CD1c-positive myeloid dendritic cell (primary cell): ENCODE measurements around the gene CD93.

Experiments
- DNase-seq: peaks from one replicate; pipeline ENCODE4 v3.0.0-alpha.2; 2016; ENCODE audit errors: extremely low spot score

CD93 gene

DNA sequence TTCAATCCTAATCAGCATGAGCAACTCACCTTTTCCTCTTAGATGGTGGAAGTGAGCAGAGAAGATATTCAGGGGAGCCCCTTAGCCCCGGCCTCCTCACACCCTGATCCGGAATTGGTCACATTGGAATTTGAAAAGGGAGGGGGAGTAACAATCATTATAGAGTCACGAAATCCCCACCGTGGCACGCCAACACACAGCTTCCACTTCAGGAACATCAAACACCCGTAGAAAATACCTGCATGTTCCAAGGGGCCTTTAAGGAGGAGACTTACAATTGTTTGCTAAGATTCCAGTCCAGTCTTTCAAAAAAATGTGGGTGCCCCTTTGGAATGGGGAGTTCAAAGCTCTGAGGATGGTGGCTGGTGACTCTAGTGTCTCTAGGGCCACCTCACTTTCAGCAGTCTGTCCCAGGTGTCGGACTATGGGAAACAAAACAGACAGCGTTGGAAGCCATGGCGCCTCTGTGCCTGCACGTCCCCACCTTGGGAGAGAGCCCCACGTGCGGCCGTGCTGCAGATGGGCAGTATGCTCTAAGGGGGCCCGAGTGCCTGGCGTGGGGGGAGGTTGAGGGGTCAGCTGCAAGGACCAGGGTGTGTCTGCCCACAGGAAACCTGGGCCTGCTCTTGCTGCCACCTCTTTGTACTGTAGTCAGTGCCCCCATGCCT lies 2.4 kb downstream of the CD93 start:
- DNase-seq, result no peak

DNA sequence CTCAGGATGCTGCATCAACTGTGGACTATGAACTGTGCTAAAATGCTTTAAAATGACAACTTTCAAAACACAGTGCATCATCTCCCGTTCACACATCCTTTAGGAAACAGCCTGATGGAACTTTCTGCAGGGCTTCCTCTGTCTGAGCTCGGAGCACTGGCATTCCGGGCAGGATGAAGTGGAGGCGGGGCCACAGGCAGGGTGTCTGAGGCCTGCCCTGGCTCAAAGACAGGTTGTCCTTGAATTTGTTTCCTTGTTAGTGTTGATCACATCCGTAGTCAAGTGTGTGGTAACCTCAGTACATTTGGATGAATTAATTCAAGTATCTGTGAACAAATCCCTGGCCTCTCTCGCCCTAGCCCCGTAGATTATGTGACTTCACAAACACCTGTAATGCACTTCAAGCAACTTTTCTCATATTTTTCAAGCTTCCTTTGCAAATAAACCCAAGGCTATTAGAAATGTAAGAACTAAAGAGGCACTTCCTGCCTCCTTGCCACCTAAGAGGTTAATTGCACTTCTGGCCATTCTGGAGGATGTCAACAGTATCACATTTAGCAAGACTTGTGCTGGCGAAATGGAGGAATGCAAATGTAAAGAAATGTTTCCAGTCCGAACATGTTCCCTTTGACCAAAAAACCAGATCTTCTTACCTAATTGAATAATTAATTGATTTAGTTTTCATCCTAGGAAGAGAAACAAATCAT lies 3.1 kb downstream of the CD93 start:
- DNase-seq, result no peak

DNA sequence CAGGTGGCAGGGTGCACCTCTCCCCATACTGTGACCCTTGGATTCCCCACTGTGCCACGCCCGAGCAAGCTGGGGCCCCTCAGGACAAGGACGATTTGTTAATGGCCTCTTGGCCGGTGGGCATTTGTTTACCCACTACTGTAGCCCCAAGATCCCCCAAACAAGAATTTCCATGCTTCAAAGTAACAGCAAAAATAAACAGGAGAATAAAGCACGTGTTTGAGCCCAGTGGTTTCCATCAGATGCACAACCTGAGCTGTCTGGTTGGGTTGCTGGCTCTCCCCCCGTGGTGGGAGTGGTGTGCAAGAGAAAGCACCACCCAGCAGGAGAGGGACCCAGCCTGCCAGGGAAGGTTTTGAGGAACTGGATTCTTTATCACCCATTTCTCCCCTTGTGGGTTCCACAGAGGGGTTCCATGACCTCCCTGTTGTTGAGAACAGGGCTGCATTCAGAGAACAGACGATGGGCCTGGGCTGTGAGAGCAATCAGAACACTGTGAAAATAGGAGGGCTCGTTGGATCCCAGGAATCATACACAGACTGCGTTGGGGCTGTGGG lies 4.8 kb downstream of the CD93 start:
- no peak for DNase-seq

DNA sequence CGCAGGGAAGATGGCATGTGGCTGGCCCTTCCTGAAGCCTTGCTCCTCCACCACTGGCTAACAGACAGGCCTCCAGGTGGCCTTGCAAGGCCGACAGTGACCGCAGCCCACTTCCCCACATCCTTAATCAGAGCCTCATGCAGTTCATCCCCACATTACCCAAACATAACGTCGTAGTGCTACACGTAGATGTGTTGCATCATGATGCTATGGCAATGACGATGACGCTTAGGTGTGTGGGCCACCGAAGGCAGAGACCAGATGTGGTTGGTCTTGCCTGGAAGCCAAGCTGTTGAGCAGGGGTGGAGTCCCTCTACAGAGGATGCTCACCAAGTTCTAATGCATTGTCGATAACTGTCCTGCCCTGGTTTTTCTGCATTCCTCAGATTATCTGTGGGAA lies 5.6 kb downstream of the CD93 start:
- DNase-seq, result no peak

DNA sequence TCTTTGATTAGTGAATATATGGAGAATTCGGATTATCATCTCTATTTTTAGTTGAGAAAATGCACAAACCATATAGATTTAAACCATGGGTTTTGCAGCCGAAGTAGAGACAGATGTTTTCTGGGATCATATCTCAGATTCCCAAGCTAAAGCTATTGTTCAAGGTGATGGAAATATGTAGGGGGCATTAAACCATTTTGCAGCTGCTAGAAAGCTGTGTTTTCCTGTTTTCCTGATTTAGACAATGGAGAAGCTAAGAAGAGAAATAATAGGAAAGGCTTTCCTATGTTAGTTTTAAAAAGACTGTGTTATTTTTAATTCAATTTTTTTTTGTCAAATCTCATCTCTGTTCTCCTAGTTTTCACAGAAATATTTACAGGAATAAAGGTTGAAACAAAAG lies 6.2 kb downstream of the CD93 start:
- no peak for DNase-seq

DNA sequence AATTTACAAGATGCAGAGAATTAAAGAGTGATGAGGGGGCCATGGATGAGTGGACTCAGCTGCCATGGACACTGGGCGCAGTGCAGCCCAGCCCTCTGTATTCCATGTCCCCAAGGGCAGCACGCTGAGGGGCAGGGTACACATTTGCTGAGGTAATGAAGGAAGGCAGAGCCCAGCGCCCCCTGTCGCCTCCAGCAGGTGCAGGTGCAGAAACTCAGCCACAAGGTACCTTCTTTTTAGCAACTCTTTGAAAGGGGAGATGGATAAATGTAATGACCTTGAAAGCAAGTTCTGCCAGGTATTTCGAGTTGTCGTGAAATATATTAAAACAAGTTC lies 7.1 kb downstream of the CD93 start:
- no peak for DNase-seq

DNA sequence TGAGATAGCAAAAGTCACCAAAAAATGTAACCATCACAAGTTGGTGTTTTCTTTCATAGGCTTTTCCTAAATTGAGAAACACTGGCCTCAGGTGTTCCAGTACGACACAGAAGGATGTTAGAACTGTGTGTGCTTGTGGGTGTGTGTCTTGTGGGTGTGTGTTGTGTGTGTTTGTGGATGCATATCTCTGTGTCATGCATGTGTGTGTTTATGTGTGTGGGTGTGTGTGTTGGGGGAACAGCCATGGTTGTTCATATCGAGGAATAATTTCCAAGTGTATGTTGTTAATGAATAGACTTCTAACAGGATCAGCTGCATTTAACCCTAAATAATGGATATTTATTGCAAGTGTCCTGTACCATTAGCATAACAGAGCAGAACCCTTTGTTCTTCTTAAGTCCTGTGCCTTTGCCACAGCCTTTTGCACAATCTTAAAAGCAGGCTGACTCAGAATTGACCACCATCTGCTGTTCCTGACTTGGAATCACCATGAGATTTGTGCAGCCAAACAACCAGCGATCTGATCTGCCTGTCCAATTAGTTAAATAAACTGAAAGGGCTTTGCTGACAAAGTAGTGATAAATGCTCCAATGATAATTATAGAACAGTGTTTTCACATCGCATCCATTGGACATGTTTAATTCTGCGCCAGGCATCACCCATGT lies 7.6 kb downstream of the CD93 start:
- no peak for DNase-seq

DNA sequence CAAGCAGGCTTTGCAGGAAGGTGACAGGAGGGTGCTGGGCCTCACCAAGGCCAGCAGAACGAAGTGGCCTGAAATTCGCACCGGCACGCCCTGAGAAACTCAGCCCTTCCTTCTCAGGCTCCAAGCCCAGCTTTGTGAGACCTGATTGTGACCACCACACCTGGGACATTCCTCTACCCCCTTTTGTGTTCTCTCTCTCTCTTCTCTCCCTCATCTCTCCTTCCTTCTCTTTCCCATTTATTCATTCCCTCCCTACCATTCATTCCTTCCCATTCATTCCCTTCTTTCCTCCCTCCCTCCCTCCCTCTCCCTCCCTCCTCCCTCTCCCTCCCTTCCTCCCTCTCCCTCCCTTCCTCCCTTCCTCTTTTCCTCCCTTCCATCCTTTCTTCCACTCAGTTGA lies 8.8 kb downstream of the CD93 start:
- DNase-seq, result no peak

DNA sequence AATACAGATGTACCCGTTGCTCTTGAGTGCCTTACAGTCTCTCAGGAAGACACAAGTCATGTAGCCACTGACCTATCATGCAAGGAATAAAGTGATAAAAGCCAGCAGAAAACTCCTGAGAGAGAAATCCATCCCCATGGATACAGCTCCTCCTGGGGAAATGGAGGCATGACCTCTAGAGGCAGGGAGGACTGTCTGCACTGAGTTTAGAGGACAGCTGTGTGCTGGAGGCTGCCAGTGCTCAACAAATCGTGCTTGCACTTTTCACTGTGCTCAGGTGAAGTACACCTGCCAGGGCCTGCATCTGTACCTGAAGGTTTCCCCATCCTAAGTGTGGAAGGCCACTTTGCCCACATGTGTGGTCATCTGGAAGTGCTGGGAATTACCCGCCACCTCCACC lies 12.1 kb downstream of the CD93 start:
- DNase-seq, result no peak

DNA sequence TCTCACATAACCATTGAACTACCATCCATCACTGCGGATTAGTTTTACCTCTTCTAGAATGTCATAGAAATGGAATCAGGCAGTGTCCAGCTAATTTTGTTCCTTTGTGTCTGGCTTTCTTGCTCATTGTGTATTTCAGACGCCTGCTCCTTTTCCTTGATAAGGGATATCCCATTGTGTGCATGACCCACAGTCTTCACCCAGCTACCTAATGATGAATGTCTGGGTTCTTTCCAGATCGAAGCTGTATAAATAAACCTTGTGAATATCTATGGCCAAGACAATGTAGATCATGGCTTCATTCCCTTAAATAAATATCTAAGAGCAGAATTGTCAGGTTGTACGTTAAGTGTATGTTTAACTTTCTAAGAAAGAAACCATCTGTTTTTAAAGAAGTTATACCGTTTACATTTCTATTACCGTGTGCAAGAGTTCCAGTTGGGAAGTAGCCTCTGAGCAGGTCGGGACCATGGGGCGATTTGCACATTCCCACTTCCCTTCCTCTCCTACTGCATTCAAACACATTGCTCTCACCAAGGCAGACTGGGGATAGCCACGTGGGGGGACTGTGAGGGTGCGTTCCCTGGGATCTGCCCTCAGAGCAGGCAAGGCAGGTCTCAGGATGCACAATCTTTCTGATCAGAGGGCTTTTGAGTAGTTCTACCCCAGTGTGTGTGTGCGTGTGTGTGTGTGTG lies 13.1 kb downstream of the CD93 start:
- DNase-seq, result no peak

DNA sequence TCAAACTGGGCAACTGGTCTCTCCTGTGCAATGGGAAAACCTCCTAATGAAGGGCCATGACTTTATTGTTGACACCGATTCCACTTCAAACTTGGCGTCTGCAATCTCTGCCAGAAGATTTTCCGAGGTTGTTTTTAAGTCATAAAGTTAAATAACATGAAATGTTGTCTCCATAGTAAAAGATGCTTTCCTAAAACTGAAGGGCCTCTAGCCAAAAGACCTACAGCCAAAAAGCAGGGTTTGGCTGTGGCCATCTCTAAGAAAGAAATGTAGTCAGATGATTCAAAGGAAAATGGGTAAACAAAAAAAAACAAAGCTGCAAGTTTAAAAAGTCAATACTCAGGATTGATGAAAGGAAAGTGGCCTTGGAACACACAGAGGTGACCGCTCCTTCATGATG lies 14.1 kb downstream of the CD93 start:
- DNase-seq, result no peak

DNA sequence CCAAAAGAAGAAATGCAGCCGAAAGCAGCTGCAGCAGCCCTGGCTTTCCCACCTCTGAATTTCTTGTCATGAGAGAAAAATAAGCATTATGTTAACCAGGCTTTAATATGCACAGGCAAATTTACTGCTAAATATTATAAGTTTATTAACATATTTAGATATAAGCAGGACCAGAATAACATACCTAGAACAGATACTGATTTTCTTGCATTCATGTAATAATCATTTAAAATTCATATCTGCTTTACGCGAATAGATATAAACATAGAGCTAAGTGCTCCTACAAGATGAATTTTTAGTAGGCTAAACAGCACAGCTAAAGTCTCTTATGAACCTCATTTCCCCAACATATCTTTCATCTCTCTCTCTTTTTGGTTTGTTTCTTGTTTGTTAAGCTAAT lies 14.7 kb downstream of the CD93 start:
- DNase-seq, result no peak

DNA sequence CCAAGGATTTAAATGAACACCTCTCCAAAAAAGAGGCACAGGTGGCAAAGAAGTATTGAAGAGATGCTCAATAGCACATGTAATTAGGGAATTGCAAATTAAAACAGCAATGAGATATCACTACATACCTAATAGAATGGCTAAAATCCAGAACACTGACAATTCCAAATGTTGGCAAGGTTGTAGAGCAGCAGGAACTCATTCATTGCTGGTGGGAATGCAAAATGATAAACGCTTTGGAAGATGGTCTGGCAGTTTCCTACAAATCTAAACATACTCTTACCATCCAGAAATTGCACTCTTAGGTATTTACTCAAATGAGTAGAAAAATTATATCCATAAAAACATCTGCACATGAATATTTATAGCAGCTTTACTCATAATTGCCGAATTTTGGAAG lies 17.0 kb downstream of the CD93 start:
- DNase-seq, result no peak

DNA sequence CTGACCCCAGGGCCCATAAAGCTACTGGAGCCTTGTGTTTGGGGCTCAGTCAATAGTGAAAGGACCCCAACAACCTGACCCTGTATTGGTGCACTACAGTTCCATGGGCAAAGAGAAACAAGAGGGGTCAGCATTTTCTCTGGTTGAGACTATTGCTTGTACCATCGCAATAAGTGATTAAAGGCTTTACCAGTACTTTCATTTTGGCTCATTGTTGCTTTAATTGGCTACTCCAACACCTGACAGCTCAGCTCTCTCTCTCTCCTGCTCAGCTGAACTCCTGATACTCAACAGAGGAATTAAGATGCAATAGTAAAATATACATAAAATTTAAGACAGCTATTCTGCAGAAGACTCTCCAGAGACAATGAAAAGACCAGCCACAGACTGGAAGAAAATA lies 17.8 kb downstream of the CD93 start:
- no peak for DNase-seq

DNA sequence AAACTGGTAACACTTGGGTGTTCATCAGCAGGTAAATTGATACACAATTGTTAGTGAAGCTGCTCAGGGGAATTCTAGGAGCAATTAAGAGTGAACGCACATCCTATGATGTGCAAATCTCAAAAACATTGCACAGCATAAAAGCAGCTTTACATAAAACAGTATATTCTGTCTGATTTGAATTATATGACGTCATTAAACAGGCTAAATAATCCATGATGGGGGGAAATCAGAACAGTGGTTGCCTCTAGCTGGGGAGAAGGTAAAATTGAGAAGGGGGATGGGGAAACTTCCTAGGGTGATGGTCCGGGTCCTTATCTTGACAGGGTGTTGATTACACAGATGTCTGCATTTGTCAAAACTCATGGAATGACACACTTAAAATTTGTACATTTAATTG lies 19.4 kb downstream of the CD93 start:
- no peak for DNase-seq

DNA sequence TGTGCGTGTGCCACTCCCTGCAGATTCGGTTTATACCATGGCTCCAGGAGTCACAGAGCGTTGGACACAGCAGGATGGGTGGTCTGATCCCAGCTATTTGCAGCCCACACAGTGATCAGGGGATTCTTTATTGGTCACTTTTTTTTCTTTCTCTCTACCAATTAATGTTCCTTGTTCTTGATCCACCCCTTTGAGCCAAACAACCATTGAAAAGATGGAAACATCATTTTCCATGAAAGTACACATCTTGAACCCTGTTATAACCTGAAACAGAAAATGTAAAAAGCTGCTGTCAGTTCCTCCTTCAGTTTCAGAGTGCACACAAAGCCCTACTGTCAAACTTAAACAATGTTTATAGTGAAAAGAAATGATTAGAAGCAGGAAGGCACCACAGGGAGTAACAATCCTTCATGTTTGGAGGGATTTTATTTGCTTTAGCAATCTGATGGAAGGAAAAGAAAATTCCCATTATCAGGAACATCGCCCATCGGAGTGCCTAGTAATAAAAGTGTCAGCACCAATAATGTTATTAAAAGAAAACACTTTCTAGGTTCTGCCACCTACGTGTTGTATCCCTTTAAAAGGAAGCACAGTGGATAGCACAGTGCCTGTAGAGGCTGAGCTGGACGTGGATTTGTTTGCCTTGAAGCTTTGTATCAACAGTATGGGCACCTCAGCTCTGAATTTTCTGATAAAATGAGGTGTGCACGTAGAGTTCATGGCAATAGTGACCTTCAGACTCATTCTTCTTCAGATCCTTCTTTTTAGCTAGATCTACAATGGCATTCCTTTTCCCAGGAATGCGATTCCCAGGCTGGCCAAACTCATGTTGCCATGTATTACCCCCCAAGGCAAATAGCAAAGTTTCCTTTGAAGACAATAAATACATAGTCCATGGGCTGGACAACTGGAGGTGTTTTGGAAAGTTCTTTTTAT lies 20.6 kb downstream of the CD93 start:
- DNase-seq, result no peak

DNA sequence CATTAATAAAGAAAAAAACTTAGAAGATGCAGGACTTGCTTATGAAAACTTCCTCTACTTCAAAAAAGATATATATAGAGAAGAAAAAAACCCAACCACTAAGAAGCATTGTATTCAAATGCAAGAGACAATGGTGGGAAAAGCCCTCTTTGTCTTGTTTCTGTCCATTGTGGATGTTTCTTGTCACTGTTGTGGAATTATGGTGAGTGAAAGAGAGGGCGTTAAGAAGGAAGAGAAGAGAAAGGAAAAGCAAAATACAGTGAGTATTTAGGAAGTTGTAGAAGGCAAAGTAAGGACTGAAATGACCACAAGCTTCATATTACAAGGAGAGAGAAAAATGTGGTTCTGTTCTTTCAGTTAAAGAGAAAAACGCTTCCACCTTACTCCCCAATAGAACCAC lies 22.5 kb downstream of the CD93 start:
- DNase-seq, result no peak

DNA sequence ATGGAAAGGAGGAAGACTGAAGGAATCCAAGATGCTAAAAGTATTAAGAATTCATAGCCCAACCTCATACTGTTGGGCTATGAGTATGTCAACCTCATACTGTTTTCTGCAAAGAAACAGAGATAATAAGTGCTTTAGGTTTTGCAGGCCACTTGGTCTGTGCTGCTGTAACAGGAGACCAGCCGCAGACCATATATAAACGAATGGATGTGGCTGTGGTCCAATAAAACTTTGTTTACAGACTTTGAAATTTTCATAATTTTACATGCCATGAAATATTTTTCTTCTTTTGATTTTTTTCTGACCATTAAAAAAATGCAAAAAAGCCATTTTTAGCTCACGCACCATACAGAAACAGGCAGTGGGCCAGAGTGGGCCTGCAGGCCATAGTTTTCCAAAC lies 23.0 kb downstream of the CD93 start:
- DNase-seq, result no peak

DNA sequence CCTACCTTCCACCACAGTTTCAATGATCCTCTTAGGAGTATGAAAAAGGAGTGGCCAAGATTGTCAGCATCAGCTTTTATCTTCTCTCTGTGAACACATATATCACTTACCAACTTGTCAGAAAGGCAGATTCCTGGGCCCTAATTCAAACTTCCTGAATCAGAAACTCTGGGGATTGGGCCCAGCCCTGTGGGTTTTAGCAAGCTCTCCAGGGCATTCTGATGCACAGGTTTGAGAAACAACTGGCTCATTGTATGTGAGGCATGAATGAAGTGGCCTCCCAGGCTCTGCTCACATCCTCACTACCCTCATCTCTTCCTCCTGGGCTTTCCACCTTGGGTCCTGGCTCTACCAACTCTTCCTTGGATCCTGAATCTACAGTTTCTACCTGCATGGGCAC lies 23.5 kb downstream of the CD93 start:
- DNase-seq, result no peak

DNA sequence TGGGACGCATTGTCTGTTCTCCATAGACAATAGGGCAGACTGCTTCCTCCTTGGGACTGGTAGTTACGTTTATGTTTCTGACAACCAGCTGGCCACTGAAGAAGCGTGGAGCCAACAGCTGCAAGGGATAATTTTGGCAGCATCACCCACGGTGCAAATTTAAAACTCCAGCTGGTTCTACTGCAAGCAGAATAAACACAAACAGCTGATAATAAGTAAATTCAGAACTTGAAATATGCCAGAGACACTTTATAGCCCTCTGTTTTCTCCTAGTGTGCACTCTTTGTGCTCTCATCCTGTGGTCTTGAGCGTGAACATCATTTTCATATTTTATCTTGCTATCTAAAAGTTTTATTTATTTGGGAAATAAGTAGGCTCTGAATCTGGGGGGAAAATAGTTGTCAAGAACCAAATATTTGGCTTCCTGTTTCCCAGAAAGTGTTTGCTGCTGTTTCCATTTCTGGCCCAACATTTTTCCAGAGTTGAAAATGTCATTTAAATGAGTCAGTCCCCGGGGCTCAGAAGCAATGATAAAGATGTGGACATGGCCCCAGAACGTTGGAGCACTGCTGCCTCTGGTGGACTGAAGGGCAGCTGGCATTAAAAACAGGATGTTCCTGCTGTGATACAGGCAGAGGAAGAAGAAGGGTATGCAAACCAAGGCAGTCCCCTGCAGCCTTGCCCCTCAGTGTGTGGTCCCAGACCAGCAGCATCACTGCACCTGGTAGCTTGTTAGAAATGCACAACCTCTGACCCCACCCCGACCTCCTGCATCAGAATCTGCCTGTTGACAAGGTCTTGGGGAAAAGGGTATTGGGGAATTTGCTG lies 24.2 kb downstream of the CD93 start:
- DNase-seq, result peak; percentile 42

DNA sequence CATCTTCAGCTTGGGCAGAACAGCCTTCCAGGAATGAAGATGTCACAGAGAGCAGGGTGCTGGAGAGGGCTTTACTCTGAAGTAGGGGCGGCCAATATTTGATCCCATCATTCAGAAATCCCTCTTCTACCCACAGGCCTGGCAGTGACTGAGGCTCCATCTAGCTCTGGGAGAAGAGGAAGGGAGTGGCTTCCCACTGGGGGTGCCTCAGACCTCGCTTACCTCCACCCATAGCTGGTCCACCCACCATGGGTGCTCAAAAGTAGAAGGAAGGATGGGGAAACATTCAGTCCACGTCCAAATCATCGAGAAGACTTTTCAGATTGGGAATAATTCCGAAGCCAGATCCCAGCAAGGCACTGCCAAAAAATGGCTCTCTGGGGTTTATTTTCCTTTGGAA lies 24.9 kb downstream of the CD93 start:
- DNase-seq, result no peak
